H9 (cell line): Measurements from ENCODE around the gene AGBL4. TPM values are rescaled to one million over a fixed set of nuclear protein-coding genes. Genes with fewer than 3 reads are reported as not detected.

Source experiments
- DNase-seq: peaks from one replicate; pipeline ENCODE4 v3.0.0-alpha.2; 2017
- H2AFZ ChIP-seq: one replicate; pipeline ENCODE4 v1.6.1; 2013; ENCODE audit warnings: mild to moderate bottlenecking, low read length, control low read depth, moderate library complexity
- H2AK5ac ChIP-seq: 2 replicates; pipeline ENCODE4 v1.6.1; 2013; ENCODE audit warnings: low read length, control low read depth, mixed read lengths; ENCODE audit not compliant: insufficient read length
- H2BK120ac ChIP-seq: one replicate; pipeline ENCODE4 v1.6.1; 2013; ENCODE audit warnings: low read depth, mild to moderate bottlenecking, low read length, control low read depth, inconsistent platforms; ENCODE audit not compliant: poor library complexity, severe bottlenecking
- H2BK12ac ChIP-seq: 2 replicates; pipeline ENCODE4 v1.6.1; 2013; ENCODE audit warnings: low read length, control low read depth, mixed read lengths, low read depth; ENCODE audit not compliant: insufficient read length
- H2BK15ac ChIP-seq: 2 replicates; pipeline ENCODE4 v1.6.1; 2013; ENCODE audit warnings: low read depth, low read length, control low read depth
- H2BK20ac ChIP-seq: one replicate; pipeline ENCODE4 v1.6.1; 2013; ENCODE audit warnings: low read depth, mild to moderate bottlenecking, low read length, control low read depth, inconsistent platforms; ENCODE audit not compliant: poor library complexity, severe bottlenecking
- H2BK5ac ChIP-seq: 2 replicates; pipeline ENCODE4 v1.6.1; 2013; ENCODE audit warnings: low read length, control low read depth, mixed read lengths; ENCODE audit not compliant: insufficient read length
- H3K14ac ChIP-seq: 2 replicates; pipeline ENCODE4 v1.6.1; 2013; ENCODE audit warnings: low read length, control low read depth; ENCODE audit not compliant: insufficient read depth
- H3K18ac ChIP-seq: 2 replicates; pipeline ENCODE4 v1.6.1; 2013; ENCODE audit warnings: low read depth, mild to moderate bottlenecking, mixed read lengths, low read length, control low read depth; ENCODE audit not compliant: insufficient read length
- H3K23ac ChIP-seq: 2 replicates; pipeline ENCODE4 v1.6.1; 2013; ENCODE audit warnings: low read length, control low read depth, mixed read lengths, low read depth; ENCODE audit not compliant: insufficient read length
- H3K23me2 ChIP-seq: 2 replicates; pipeline ENCODE4 v1.6.1; 2013; ENCODE audit warnings: low read depth, mild to moderate bottlenecking, mixed read lengths, low read length, control low read depth; ENCODE audit not compliant: insufficient read length, poor library complexity, severe bottlenecking
- H3K27ac ChIP-seq: 2 replicates; pipeline ENCODE4 v1.5.1; 2013; ENCODE audit warnings: low read length, control low read depth, mixed read lengths, low read depth; ENCODE audit not compliant: insufficient read length
- H3K27me3 ChIP-seq: 2 replicates; pipeline ENCODE4 v1.6.1; 2013; ENCODE audit warnings: low read length, control low read depth, inconsistent platforms; ENCODE audit not compliant: insufficient read depth
- H3K4ac ChIP-seq: 2 replicates; pipeline ENCODE4 v1.6.1; 2013; ENCODE audit warnings: low read depth, mild to moderate bottlenecking, control low read depth, inconsistent platforms, low read length, moderate library complexity
- H3K4me1 ChIP-seq: 2 replicates; pipeline ENCODE4 v1.6.1; 2013; ENCODE audit warnings: low read length, control low read depth, inconsistent platforms; ENCODE audit not compliant: insufficient read depth
- H3K4me2 ChIP-seq: 2 replicates; pipeline ENCODE4 v1.6.1; 2013; ENCODE audit warnings: low read length, control low read depth, mixed read lengths; ENCODE audit not compliant: insufficient read length, insufficient read depth
- H3K56ac ChIP-seq: 2 replicates; pipeline ENCODE4 v1.6.1; 2013; ENCODE audit warnings: low read depth, mild to moderate bottlenecking, mixed read lengths, low read length, control low read depth; ENCODE audit not compliant: insufficient read length
- H3K79me1 ChIP-seq: 2 replicates; pipeline ENCODE4 v1.6.1; 2013; ENCODE audit warnings: low read depth, mild to moderate bottlenecking, moderate library complexity, low read length, control low read depth, inconsistent platforms; ENCODE audit not compliant: insufficient read depth, poor library complexity, severe bottlenecking
- H3K79me2 ChIP-seq: 2 replicates; pipeline ENCODE4 v1.6.1; 2013; ENCODE audit warnings: low read length, control low read depth, inconsistent platforms; ENCODE audit not compliant: insufficient read depth
- H3K9ac ChIP-seq: 2 replicates; pipeline ENCODE4 v1.6.1; 2013; ENCODE audit warnings: low read length, control low read depth, mixed read lengths; ENCODE audit not compliant: insufficient read length; ENCODE audit errors: extremely low read depth
- H3K9me3 ChIP-seq: one replicate; pipeline ENCODE4 v1.6.1; 2013; ENCODE audit warnings: low read depth, low read length, inconsistent platforms; ENCODE audit not compliant: control insufficient read depth
- H3T11ph ChIP-seq: one replicate; pipeline ENCODE4 v1.6.1; 2013; ENCODE audit warnings: mild to moderate bottlenecking, low read length, control low read depth, inconsistent platforms
- H4K20me1 ChIP-seq: one replicate; pipeline ENCODE4 v1.6.1; 2013; ENCODE audit not compliant: control insufficient read depth, insufficient read length, insufficient read depth
- H4K5ac ChIP-seq: 2 replicates; pipeline ENCODE4 v1.6.1; 2013; ENCODE audit warnings: low read depth, mild to moderate bottlenecking, mixed read lengths, low read length, control low read depth; ENCODE audit not compliant: insufficient read length
- H4K8ac ChIP-seq: replicated peaks from 2 replicates; pipeline ENCODE4 v1.6.1; 2013; ENCODE audit warnings: low read length, control low read depth, mixed read lengths, low read depth; ENCODE audit not compliant: insufficient read length
- H4K91ac ChIP-seq: 2 replicates; pipeline ENCODE4 v1.6.1; 2013; ENCODE audit warnings: low read depth, mild to moderate bottlenecking, moderate library complexity, mixed read lengths, low read length, control low read depth; ENCODE audit not compliant: insufficient read length
- H3K27ac Mint-ChIP-seq, 3 experiments: 2 replicates in 2 of 3; 3 replicates in 1 of 3; pipeline ENCODE4 v1.8.0; 2020 to 2021; ENCODE audit warnings: mixed read lengths in 3 of 3, mild to moderate bottlenecking in 1 of 3, moderate library complexity in 1 of 3
- H3K27me3 Mint-ChIP-seq: 2 replicates; pipeline ENCODE4 v1.8.0; 2021; ENCODE audit warnings: low read depth, mild to moderate bottlenecking, moderate library complexity, mixed read lengths
- H3K36me3 Mint-ChIP-seq, 3 experiments: 2 replicates in 2 of 3; 3 replicates in 1 of 3; pipeline ENCODE4 v1.8.0; 2020 to 2021; ENCODE audit warnings: low read depth in 3 of 3, mixed read lengths in 3 of 3; ENCODE audit not compliant: insufficient read depth in 1 of 3
- H3K4me1 Mint-ChIP-seq, 2 experiments: 2 replicates each; pipeline ENCODE4 v1.8.0; 2020; ENCODE audit warnings: mixed read lengths in 2 of 2
- H3K4me3 Mint-ChIP-seq, 2 experiments: 2 replicates in 1 of 2; 3 replicates in 1 of 2; pipeline ENCODE4 v1.8.0; 2020 to 2021; ENCODE audit warnings: mild to moderate bottlenecking in 2 of 2, mixed read lengths in 2 of 2, moderate library complexity in 1 of 2
- H3K9me3 Mint-ChIP-seq, 2 experiments: 2 replicates in 1 of 2; 3 replicates in 1 of 2; pipeline ENCODE4 v1.8.0; 2020; ENCODE audit warnings: mild to moderate bottlenecking in 2 of 2, mixed read lengths in 2 of 2, moderate library complexity in 1 of 2
- CTCF ChIP-seq: fragments of 200-600 bp; sonication (generic); conservative IDR thresholded peaks from 3 replicates; pipeline ENCODE4 v1.8.0; 2021; ENCODE audit warnings: antibody characterized with exemption, mild to moderate bottlenecking
- total RNA-seq: library from RNA; stranded (reverse); gene quantifications from 2 replicates; pipeline ENCODE4 v1.2.1, GENCODE V29; 2021

AGBL4 gene
- total RNA-seq, 1 experiment from 2014 or later, result not detected

DNA sequence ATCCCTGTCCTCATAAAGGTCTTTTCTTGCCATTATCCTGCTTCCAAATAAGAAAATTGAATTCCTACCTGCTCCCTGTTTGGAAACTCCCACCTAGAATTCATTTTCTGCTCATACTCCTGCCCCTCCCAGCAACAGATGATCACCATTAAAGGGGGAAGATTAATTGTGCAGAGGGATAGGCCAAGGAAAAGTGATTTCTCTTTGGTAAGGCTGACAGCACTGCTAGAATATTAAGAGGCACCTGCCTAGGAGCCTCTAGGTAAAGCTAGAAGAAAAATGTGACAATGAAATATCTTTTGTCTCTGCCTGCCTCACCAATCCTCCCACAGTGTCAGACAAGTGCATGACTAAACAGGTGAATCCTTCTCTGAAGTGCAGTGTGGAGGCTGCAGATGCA, 1474.8 kb downstream of the AGBL4 start:
- Histone ChIP-seq H2BK12ac (no peak overlapping the region), H4K8ac (no peak overlapping the region), H3K23me2 (no peaks in the 10 kb centered on the region), H3K9ac (no peak overlapping the region), H2BK120ac (no peak overlapping the region), H2BK20ac (no peak overlapping the region), H4K20me1 (no peaks in the 10 kb centered on the region), H3K79me2 (no peaks in the 10 kb centered on the region), H3K14ac (no peak overlapping the region), H3K27ac (no peak overlapping the region), H2AK5ac (no peak overlapping the region), H3K79me1 (no peaks in the 10 kb centered on the region), H3K4ac (no peak overlapping the region), H3K4me2 (no peak overlapping the region), H2BK5ac (no peak overlapping the region), H3K4me1 (no peaks in the 10 kb centered on the region), H3T11ph (no peak overlapping the region), H3K23ac (no peak overlapping the region), H4K5ac (no peak overlapping the region), H2BK15ac (no peak overlapping the region), H3K18ac (no peak overlapping the region), H3K56ac (no peak overlapping the region), H4K91ac (no peak overlapping the region), H3K9me3 (no peaks in the 10 kb centered on the region), H2AFZ (no peak overlapping the region), H3K27me3 (no peaks in the 10 kb centered on the region)
- DNase-seq, result no peak
- no peak for TF ChIP-seq CTCF
- no peaks in the 10 kb centered on the region; the same call in 1 of the 2 replicates for H3K27me3 Mint-ChIP-seq
- no peaks in the 10 kb centered on the region for H3K9me3 Mint-ChIP-seq
- no peak overlapping the region for H3K4me3 Mint-ChIP-seq
- H3K27ac Mint-ChIP-seq, result no peak overlapping the region
- no peaks in the 10 kb centered on the region for H3K36me3 Mint-ChIP-seq
- peaks cover 11 to 12% of the 10 kb centered on the region in 2 experiments for H3K4me1 Mint-ChIP-seq
